ENCODE measurements around the gene HPCAL4. TPM values are rescaled to one million over a fixed set of nuclear protein-coding genes. Genes with fewer than 3 reads are reported as not detected.

Gene HPCAL4
- total RNA-seq, 1 donor from 2014 or later: 0.53 TPM

DNA sequence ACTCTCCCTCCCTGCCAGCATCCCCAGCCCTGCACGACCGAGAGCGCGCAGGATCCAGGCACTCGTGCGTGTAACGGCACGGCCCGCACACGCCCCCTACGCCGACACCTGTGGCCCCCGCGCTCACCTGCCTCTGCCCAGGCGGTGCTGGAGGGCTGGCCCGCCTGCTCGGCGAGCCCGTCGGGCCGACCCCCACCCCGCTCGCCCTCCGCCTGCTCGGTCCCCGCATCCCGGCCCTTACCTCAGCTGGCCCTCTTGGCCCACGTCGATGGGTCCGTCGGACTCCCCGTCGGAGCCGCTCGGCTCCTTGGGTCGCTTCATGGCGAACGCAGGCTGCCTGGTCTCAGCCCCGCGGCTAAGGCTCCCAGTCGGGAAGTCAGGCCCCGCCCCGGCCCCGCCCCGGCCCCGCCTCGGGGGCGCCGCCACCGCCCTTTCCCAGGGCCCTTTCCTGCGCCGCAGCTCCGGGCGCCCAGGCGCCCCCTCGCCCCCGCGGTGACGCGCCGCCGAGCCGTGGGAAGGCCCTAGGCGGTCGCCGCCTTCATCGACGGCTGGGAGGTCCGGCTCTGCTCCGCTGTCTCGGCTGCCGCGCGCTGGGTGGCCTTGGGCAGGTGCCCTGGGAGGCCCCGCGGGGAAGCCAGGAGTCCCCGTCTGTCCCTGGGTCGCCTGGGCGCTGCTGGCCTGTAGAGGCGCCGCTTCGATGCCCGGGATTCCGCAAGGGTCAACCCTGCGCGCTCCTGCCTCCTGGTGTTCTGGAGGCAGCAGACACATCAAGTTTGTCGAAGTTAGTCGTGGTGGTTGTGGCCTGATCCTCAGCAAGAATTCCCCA, 51.7 kb downstream of the HPCAL4 start, which contains the start of gene HEYL:
Gene HEYL, minus strand, starts transcription at position 339 of the 826 bp plus-strand sequence. Its CDS starts 18 bp downstream, at position 321.
- Mint-ChIP-seq H3K4me3 (peak within 1 kb of the TSS; percentile 54), H3K9me3 (no peaks in the 10 kb centered on the region), H3K4me1 (ENCODE audit: unreplicated experiment) (peaks cover 28% of the 10 kb centered on the region), H3K36me3 (no peaks in the 10 kb centered on the region), H3K27ac (no peak within 1 kb of the TSS), H3K27me3 (peaks cover 76% of the 10 kb centered on the region)
- TF ChIP-seq, protein P1, sequence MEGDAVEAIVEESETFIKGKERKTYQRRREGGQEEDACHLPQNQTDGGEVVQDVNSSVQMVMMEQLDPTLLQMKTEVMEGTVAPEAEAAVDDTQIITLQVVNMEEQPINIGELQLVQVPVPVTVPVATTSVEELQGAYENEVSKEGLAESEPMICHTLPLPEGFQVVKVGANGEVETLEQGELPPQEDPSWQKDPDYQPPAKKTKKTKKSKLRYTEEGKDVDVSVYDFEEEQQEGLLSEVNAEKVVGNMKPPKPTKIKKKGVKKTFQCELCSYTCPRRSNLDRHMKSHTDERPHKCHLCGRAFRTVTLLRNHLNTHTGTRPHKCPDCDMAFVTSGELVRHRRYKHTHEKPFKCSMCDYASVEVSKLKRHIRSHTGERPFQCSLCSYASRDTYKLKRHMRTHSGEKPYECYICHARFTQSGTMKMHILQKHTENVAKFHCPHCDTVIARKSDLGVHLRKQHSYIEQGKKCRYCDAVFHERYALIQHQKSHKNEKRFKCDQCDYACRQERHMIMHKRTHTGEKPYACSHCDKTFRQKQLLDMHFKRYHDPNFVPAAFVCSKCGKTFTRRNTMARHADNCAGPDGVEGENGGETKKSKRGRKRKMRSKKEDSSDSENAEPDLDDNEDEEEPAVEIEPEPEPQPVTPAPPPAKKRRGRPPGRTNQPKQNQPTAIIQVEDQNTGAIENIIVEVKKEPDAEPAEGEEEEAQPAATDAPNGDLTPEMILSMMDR (conservative IDR thresholded peaks at IDR 0.05): peak; percentile 60
- DNase-seq (ENCODE audit: extremely low spot score, unreplicated experiment): no peak

DNA sequence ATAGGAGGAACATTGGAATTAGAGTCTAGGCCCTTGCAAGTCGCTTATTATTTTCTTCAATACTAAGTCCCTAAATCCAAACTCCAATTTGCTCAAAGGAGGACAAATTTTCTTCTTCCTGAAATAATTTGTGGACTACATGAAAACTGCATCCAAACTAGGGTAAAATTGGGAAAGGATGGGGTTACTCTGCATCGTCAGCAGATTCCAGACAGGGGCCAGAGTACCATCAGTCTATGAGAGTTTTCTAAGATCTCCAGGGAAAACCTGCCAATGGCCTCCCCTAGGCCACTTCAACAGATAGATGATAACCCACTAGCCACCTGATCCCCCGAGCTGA, 52.3 kb downstream of the HPCAL4 start:
- no peak for DNase-seq (ENCODE audit: extremely low spot score, unreplicated experiment)
- H3K36me3 Mint-ChIP-seq: no peaks in the 10 kb centered on the region
- TF ChIP-seq, protein P1 (conservative IDR thresholded peaks at IDR 0.05): no peak
- H3K9me3 Mint-ChIP-seq: no peaks in the 10 kb centered on the region
- no peak overlapping the region for H3K27ac Mint-ChIP-seq
- H3K4me1 Mint-ChIP-seq (ENCODE audit: unreplicated experiment): peaks cover 28% of the 10 kb centered on the region
- H3K4me3 Mint-ChIP-seq: peak overlapping the region; percentile 54
- H3K27me3 Mint-ChIP-seq: peaks cover 75% of the 10 kb centered on the region

DNA sequence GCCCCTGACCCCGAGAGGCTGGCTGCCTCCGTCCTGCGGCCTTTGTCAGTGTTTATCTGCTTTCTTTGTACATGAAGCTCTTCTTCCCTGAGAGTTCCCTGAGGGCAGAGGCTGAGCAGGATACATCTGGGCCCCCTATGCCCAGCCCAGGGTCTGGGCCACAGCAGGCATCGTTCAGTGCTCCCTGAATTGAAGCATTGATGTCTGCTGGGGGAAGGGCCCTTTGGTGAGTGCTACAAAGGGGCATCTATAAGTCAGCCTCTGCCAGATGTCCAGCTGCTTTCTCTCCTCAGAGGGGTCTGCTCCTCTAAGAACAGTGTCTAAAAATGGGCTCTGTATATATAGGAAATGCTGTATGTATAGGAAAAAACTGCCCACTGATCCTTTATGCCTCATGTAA, 53.9 kb downstream of the HPCAL4 start:
- peak overlapping the region; percentile 67 for H3K4me3 Mint-ChIP-seq
- no peaks in the 10 kb centered on the region for H3K9me3 Mint-ChIP-seq
- no peaks in the 10 kb centered on the region for H3K36me3 Mint-ChIP-seq
- no peak overlapping the region for H3K27ac Mint-ChIP-seq
- no peak for DNase-seq (ENCODE audit: extremely low spot score, unreplicated experiment)
- peaks cover 36% of the 10 kb centered on the region for H3K4me1 Mint-ChIP-seq (ENCODE audit: unreplicated experiment)
- H3K27me3 Mint-ChIP-seq: peaks cover 74% of the 10 kb centered on the region
- TF ChIP-seq, protein P1 (conservative IDR thresholded peaks at IDR 0.05): no peak

DNA sequence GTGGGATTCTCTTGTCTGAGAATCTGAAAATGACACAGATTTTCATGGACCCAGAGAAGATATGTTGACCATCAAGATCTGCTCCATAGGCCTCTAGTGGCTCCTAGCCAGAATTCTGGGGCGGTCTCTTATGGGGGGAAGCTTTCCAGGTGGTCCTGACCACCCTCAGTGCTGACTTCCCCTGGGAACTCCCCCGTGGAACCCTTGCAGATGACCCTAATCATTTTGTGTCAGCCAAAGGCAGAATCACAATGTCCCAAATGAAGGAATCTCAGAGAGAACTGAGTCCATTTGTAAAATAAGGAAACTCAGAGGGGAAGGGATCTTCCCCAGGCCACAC, 55.4 kb downstream of the HPCAL4 start:
- Mint-ChIP-seq H3K4me1 (ENCODE audit: unreplicated experiment) (peaks cover 36% of the 10 kb centered on the region), H3K27me3 (peaks cover 81% of the 10 kb centered on the region)

DNA sequence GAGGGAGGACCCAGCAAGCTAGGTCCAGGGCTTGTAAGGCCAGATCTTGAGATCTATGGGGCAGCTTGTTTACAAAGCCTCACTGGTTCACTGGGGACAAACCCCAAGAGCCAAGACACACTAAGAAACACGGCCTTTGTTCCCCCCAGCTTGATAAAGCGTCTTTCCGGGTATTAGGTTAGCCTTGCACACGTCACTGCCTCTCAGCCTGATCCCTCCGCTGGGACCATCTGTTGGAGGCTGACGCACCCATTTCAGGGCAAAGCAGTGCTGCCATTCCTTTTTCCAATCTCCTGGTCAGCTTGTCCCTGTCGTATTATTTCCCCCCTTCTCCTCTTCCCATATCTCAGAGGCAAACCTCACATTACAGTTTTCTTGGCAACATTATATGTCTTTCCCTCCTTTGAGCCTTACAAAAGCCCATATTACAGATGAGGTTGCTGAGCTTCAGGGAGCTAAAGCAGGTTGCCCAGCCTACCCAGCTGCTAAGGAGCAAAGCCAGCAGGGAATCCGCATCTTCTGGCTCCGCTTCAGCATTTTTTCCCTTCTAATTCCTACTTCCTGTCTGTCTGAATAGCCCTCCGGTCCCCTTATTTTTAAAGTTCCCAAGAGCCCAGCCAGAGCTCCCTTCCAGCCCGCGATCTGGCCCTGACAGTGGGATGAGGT, 55.9 kb downstream of the HPCAL4 start:
- peaks cover 36% of the 10 kb centered on the region for H3K4me1 Mint-ChIP-seq (ENCODE audit: unreplicated experiment)
- peaks cover 79% of the 10 kb centered on the region for H3K27me3 Mint-ChIP-seq
- H3K4me3 Mint-ChIP-seq: peak overlapping the region; percentile 40
- H3K27ac Mint-ChIP-seq: no peak overlapping the region
- no peak for DNase-seq (ENCODE audit: extremely low spot score, unreplicated experiment)
- no peaks in the 10 kb centered on the region for H3K9me3 Mint-ChIP-seq
- TF ChIP-seq, protein P1 (conservative IDR thresholded peaks at IDR 0.05): no peak
- H3K36me3 Mint-ChIP-seq: no peaks in the 10 kb centered on the region

More for the DNA sequence above, 55.4 kb downstream of the HPCAL4 start:
- Mint-ChIP-seq H3K4me3 (peak overlapping the region; percentile 40), H3K36me3 (no peaks in the 10 kb centered on the region), H3K9me3 (no peaks in the 10 kb centered on the region), H3K27ac (no peak overlapping the region)
- DNase-seq (ENCODE audit: extremely low spot score, unreplicated experiment): no peak
- TF ChIP-seq, protein P1 (conservative IDR thresholded peaks at IDR 0.05): no peak
